H1 (cell line): ENCODE results near the gene FAU. TPM values are rescaled to one million over a fixed set of nuclear protein-coding genes. Genes with fewer than 3 reads are reported as not detected.

Experiments
- CTCF ChIA-PET: fragments of 300-600 bp; sonication (Branson Sonifier 250); formaldehyde crosslinking; loops from one replicate; lab custom pipeline; 2021; ENCODE audit not compliant: partially characterized antibody; lab: Charles Lee
- POLR2A ChIA-PET: fragments of 300-600 bp; sonication (Branson Sonifier 250); formaldehyde crosslinking; loops from one replicate; lab custom pipeline; 2021; ENCODE audit warnings: inconsistent platforms; ENCODE audit not compliant: partially characterized antibody; lab: Charles Lee
- DNase-seq, 2 experiments: peaks; one replicate each; pipeline versions ENCODE4 v3.0.0 to v3.0.0-alpha.2; 2010 to 2022; ENCODE audit warnings: low spot score in 2 of 2, low read depth in 1 of 2, mixed read lengths in 1 of 2
- FAIRE-seq: peaks from 2 replicates; lab custom pipeline; 2011; peaks lifted over from hg19 to GRCh38; lab: Jason Lieb, UNC
- H2AFZ ChIP-seq: 2 replicates; pipeline ENCODE4 v1.8.1; 2012; ENCODE audit warnings: low read length, inconsistent platforms
- H2AK5ac ChIP-seq: 2 replicates; pipeline ENCODE4 v1.6.1; 2013; ENCODE audit warnings: low read depth, low read length
- H2BK120ac ChIP-seq: replicated peaks from 2 replicates; pipeline ENCODE3; 2013; ENCODE audit warnings: low read depth, low read length, inconsistent platforms
- H2BK12ac ChIP-seq: 2 replicates; pipeline ENCODE4 v1.6.1; 2013; ENCODE audit warnings: low read depth, low read length
- H2BK15ac ChIP-seq: 2 replicates; pipeline ENCODE4 v1.6.1; 2013; ENCODE audit warnings: low read length
- H2BK20ac ChIP-seq: 2 replicates; pipeline ENCODE4 v1.6.1; 2013; ENCODE audit warnings: low read length
- H2BK5ac ChIP-seq: 2 replicates; pipeline ENCODE4 v1.6.1; 2013; ENCODE audit warnings: low read depth, low read length
- H3K14ac ChIP-seq: 2 replicates; pipeline ENCODE4 v1.6.1; 2013; ENCODE audit warnings: inconsistent platforms; ENCODE audit not compliant: insufficient read length
- H3K18ac ChIP-seq: 2 replicates; pipeline ENCODE4 v1.6.1; 2013; ENCODE audit warnings: low read length; ENCODE audit errors: extremely low read depth
- H3K23ac ChIP-seq: 2 replicates; pipeline ENCODE4 v1.6.1; 2013; ENCODE audit warnings: inconsistent platforms; ENCODE audit not compliant: insufficient read length
- H3K23me2 ChIP-seq: 2 replicates; pipeline ENCODE4 v1.6.1; 2013; ENCODE audit warnings: low read depth, low read length
- H3K27ac ChIP-seq: 2 replicates; pipeline ENCODE4 v1.6.1; 2011; ENCODE audit warnings: low read depth, low read length, inconsistent platforms
- H3K27me3 ChIP-seq, 4 experiments: replicated peaks in 1 of 4; 1 replicate in 1 of 4; 2 replicates in 3 of 4; pipeline versions ENCODE4 v1.6.1 to v1.8.1; 2011 to 2013; ENCODE audit warnings: low read length in 3 of 4, mild to moderate bottlenecking in 3 of 4, inconsistent platforms in 2 of 4, mixed read lengths in 2 of 4, moderate library complexity in 1 of 4; ENCODE audit not compliant: control insufficient read depth in 3 of 4, insufficient read depth in 3 of 4; ENCODE audit errors: extremely low read depth in 1 of 4
- H3K36me3 ChIP-seq, 4 experiments: 2 replicates each; pipeline versions ENCODE4 v1.6.1 to v1.8.1; 2011 to 2013; ENCODE audit warnings: mild to moderate bottlenecking in 4 of 4, low read length in 3 of 4, moderate library complexity in 2 of 4, control low read depth in 1 of 4, inconsistent platforms in 1 of 4; ENCODE audit not compliant: insufficient read depth in 4 of 4, control insufficient read depth in 2 of 4
- H3K4ac ChIP-seq: replicated peaks from 2 replicates; pipeline ENCODE3; 2013; ENCODE audit warnings: low read length, low read depth, mixed read lengths, inconsistent platforms; ENCODE audit not compliant: insufficient read length
- H3K4me1 ChIP-seq, 4 experiments: replicated peaks in 1 of 4; 1 replicate in 1 of 4; 2 replicates in 3 of 4; pipeline versions ENCODE4 v1.6.1 to v1.8.1; 2011 to 2013; ENCODE audit warnings: low read length in 3 of 4, inconsistent platforms in 2 of 4, mixed read lengths in 1 of 4; ENCODE audit not compliant: insufficient read depth in 4 of 4, control insufficient read depth in 3 of 4
- H3K4me2 ChIP-seq, 2 experiments: 2 replicates each; pipeline versions ENCODE4 v1.6.1 to v1.8.1; 2011 to 2013; ENCODE audit warnings: low read depth in 2 of 2, low read length in 2 of 2, control low read depth in 1 of 2, inconsistent platforms in 1 of 2, mild to moderate bottlenecking in 1 of 2; ENCODE audit not compliant: insufficient read depth in 1 of 2
- H3K4me3 ChIP-seq, 4 experiments: fragments of 200-600, 300-600 bp in 1 of 4; sonication (generic), shearing (Covaris generic), sonication (Bioruptor Twin) in 1 of 4; 2 replicates each; pipeline versions ENCODE4 v1.5.1 to v1.8.1; 2011 to 2016; ENCODE audit warnings: low read length in 4 of 4, low read depth in 3 of 4, control low read depth in 2 of 4, inconsistent platforms in 2 of 4, mild to moderate bottlenecking in 2 of 4, mixed read lengths in 1 of 4, moderate library complexity in 1 of 4; ENCODE audit not compliant: insufficient read depth in 2 of 4; ENCODE audit errors: extremely low read depth in 1 of 4
- H3K56ac ChIP-seq: replicated peaks from 2 replicates; pipeline ENCODE3; 2013; ENCODE audit warnings: low read depth, mild to moderate bottlenecking, mixed read lengths, low read length, inconsistent platforms; ENCODE audit not compliant: insufficient read length
- H3K79me1 ChIP-seq: 2 replicates; pipeline ENCODE4 v1.6.1; 2013; ENCODE audit warnings: low read depth, low read length, control low read depth
- H3K79me2 ChIP-seq, 2 experiments: 2 replicates each; pipeline versions ENCODE4 v1.6.1 to v1.8.1; 2012 to 2013; ENCODE audit warnings: low read length in 2 of 2, mild to moderate bottlenecking in 2 of 2, inconsistent platforms in 1 of 2; ENCODE audit not compliant: insufficient read depth in 2 of 2, control insufficient read depth in 1 of 2
- H3K9ac ChIP-seq, 4 experiments: replicated peaks in 1 of 4; 1 replicate in 1 of 4; 2 replicates in 3 of 4; pipeline versions ENCODE4 v1.6.1 to v1.8.1; 2011 to 2013; ENCODE audit warnings: low read depth in 3 of 4, low read length in 3 of 4, control low read depth in 2 of 4, mild to moderate bottlenecking in 2 of 4, moderate library complexity in 2 of 4, inconsistent platforms in 1 of 4; ENCODE audit errors: extremely low read depth in 1 of 4
- H3K9me3 ChIP-seq, 2 experiments: 2 replicates each; pipeline versions ENCODE4 v1.6.1 to v1.8.1; 2012 to 2013; ENCODE audit warnings: mild to moderate bottlenecking in 2 of 2, moderate library complexity in 2 of 2, control low read depth in 1 of 2, inconsistent platforms in 1 of 2, low read depth in 1 of 2, low read length in 1 of 2, mixed read lengths in 1 of 2; ENCODE audit not compliant: insufficient read depth in 2 of 2
- H4K20me1 ChIP-seq, 2 experiments: replicated peaks in 1 of 2; 2 replicates each; pipeline versions ENCODE3 to v1.8.1; 2011 to 2013; ENCODE audit warnings: inconsistent platforms in 2 of 2, low read length in 2 of 2, mild to moderate bottlenecking in 1 of 2; ENCODE audit not compliant: insufficient read depth in 2 of 2, control insufficient read depth in 1 of 2
- H4K5ac ChIP-seq: 2 replicates; pipeline ENCODE4 v1.6.1; 2013; ENCODE audit warnings: low read length, low read depth, mixed read lengths, inconsistent platforms; ENCODE audit not compliant: insufficient read length
- H4K8ac ChIP-seq: 2 replicates; pipeline ENCODE4 v1.8.0; 2013; ENCODE audit warnings: mild to moderate bottlenecking, moderate library complexity, low read length, inconsistent platforms; ENCODE audit not compliant: insufficient read depth; ENCODE audit errors: extremely low read depth
- H4K91ac ChIP-seq: replicated peaks from 2 replicates; pipeline ENCODE3; 2013; ENCODE audit warnings: low read length, mixed read lengths, inconsistent platforms; ENCODE audit not compliant: insufficient read length
- CEBPB ChIP-seq: IDR thresholded peaks from 2 replicates; pipeline ENCODE4 v1.6.1; 2012; ENCODE audit warnings: low read depth, low read length
- MAFK ChIP-seq: IDR thresholded peaks from 2 replicates; pipeline ENCODE4 v1.6.1; 2012; ENCODE audit warnings: low read depth, mild to moderate bottlenecking, improper control_type of control experiment, low read length
- NANOG ChIP-seq: IDR thresholded peaks from 2 replicates; pipeline ENCODE4 v1.6.1; 2011; ENCODE audit warnings: low read length, low read depth, mild to moderate bottlenecking, inconsistent platforms; ENCODE audit not compliant: insufficient read depth, poor library complexity, severe bottlenecking
- RAD21 ChIP-seq, 2 experiments: IDR thresholded peaks in 1 of 2; conservative IDR thresholded peaks in 1 of 2; 2 replicates each; pipeline ENCODE4 v1.6.1; 2011; ENCODE audit warnings: low read depth in 2 of 2, low read length in 2 of 2, improper control_type of control experiment in 1 of 2, inconsistent platforms in 1 of 2, mild to moderate bottlenecking in 1 of 2, moderate library complexity in 1 of 2
- USF2 ChIP-seq: IDR thresholded peaks from 2 replicates; pipeline ENCODE4 v1.6.1; 2011; ENCODE audit warnings: low read length, improper control_type of control experiment
- WGBS, 2 experiments: shearing (Covaris generic) in 1 of 2; methylation state at CpG; one replicate each; pipeline versions ENCODE4 v1.1.6 to v1.1.7; 2013 to 2015; ENCODE audit warnings: low lambda C conversion rate in 2 of 2, mixed read lengths in 2 of 2, inconsistent platforms in 1 of 2, low coverage in 1 of 2, missing lambda C conversion rate in 1 of 2; ENCODE audit not compliant: insufficient replicate concordance in 2 of 2, insufficient coverage in 1 of 2, insufficient read length in 1 of 2; ENCODE audit errors: extremely low coverage in 1 of 2, missing lambda C conversion rate in 1 of 2; 5-methylcytosine and 5-hydroxymethylcytosine counted together
- polyA plus RNA-seq, 7 experiments: library from polyadenylated mRNA; depleted of rRNA in 3 of 7; stranded (reverse) in 5 of 7; unstranded in 2 of 7; fragments of >200 nt in 5 of 7; fragments of 200-250 nt in 2 of 7; gene quantifications; 1 replicate in 5 of 7; 2 replicates in 1 of 7; 4 replicates in 1 of 7; pipeline versions ENCODE4 v1.2.1 to v1.2.3, GENCODE V29; 2011 to 2013; ENCODE audit warnings: missing spikeins in 2 of 7, mixed read lengths in 2 of 7
- total RNA-seq: library from RNA; stranded (reverse); fragmentation: NEBNext Ultra II Directional; extraction: Animal tissue kit (Norgen Biotek cat#: 25700); gene quantifications from 2 replicates; pipeline ENCODE4 v1.2.1, GENCODE V29; 2021

The FAU gene
- total and polyA plus RNA-seq, 2 of the 8 experiments (the other 6 are each of a cell fraction or from before 2014, with no cell fraction given), result 826 to 896 TPM

- no peaks in the 10 kb centered on the region for H3K4me1 ChIP-seq
- ChIA-PET POLR2A (interaction anchor here (1.4 kb wide), 1 partner anchor 31 kb away, joined by 3 read pairs; no protein-coding TSS in a partner anchor), CTCF (interaction anchor here (0.9 kb wide), 1 partner anchor 24 kb away, joined by 4 read pairs; the partner anchor contains the start of gene CAPN1)
- no peak overlapping the region for H2BK120ac ChIP-seq
- H3K23me2 ChIP-seq, result no peaks in the 10 kb centered on the region
- no peaks in the 10 kb centered on the region for H3K79me2 ChIP-seq
- no peaks in the 10 kb centered on the region for H3K79me1 ChIP-seq
- H2BK15ac ChIP-seq, result no peak overlapping the region
- H2BK12ac ChIP-seq, result no peak overlapping the region
- H3K4me3 ChIP-seq, result no peak overlapping the region
- no peak for FAIRE-seq
- H4K8ac ChIP-seq, result no peak overlapping the region
- no peak overlapping the region for H3K4ac ChIP-seq
- no peak overlapping the region for H3K14ac ChIP-seq
- no peak overlapping the region for H2BK20ac ChIP-seq
- no peak overlapping the region for H3K4me2 ChIP-seq
- no peak overlapping the region for H3K9ac ChIP-seq
- 88% methylated on average over 3 of the region's 3 CpGs; no CpG with 5 or more reads in 1 of the 2 experiments for WGBS, 2 experiments
- H3K27ac ChIP-seq, result no peak overlapping the region
- H2AK5ac ChIP-seq, result no peak overlapping the region
- H3K27me3 ChIP-seq, result no peaks in the 10 kb centered on the region
- no peak overlapping the region for H2AFZ ChIP-seq
- no peak overlapping the region for H3K56ac ChIP-seq
- no peaks in the 10 kb centered on the region for H3K9me3 ChIP-seq
- TF ChIP-seq MAFK (no peak), NANOG (no peak), USF2 (no peak), CEBPB (no peak), RAD21 (IDR thresholded peaks at IDR 0.05 in 1 of 2, conservative IDR thresholded peaks at IDR 0.05 in 1 of 2; ENCODE audit: low read depth in 2 of 2, low read length in 2 of 2) (no peak)
- TF ChIP-seq, all 59 proteins: peak for 0
- Histone ChIP-seq H4K20me1 (no peaks in the 10 kb centered on the region), H4K91ac (no peak overlapping the region), H3K36me3 (no peaks in the 10 kb centered on the region), H3K18ac (no peak overlapping the region), H2BK5ac (no peak overlapping the region), H4K5ac (no peak overlapping the region), H3K23ac (no peak overlapping the region)
- no peak for DNase-seq
These were observed 35.4 kb upstream of the FAU start for GRCh38 chr11:65157336-65157735.
